ENCODE data around the gene ACSBG1.
A peak's percentile ranks its signal among the peaks of the same experiment; 100 is the strongest.

Gene ACSBG1

DNA sequence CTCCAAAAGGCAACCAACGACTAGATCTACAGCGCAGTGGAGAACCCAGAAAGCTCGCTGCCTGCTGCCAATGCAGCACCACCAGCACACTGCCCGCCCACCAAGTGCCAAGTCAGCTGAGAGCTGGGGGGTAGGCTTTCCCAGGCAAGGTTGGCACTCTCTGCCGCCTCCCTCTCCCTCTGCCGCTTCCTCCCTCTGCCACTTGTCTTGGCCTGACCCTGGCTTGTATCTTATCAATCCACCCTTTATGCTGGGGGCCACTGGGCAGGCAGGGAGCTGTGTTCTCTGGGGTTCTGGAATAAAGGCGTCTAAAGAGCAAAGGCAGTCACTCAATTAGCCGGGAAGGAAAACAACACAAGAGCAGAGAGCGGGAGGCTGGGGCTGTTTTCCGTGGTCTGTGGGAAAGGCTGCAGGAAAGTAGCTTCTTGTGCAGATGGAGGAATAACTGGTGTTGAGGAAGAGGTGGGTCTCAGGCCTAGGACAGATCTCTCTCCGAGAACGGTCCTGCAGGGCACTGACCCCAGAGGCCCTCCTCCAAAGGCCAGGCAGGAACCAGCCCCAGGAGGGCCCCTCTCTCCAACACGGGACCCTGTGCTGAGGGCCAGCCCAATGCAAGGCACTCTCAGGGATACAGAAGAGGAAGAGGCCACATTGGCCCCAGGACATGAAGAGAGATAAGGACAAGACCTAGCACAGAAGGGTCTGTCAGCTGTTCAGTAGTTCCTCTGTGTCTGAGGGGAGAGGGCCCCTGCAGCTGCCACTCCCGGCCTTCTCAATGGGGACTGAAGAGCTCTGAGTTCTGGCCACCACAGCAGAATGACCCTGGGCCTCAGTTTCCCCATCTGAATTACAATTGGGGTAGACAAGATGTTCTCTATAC is 30.8 kb downstream of the ACSBG1 start:
- no peak for DNase-seq (ENCODE audit: low read depth)

DNA sequence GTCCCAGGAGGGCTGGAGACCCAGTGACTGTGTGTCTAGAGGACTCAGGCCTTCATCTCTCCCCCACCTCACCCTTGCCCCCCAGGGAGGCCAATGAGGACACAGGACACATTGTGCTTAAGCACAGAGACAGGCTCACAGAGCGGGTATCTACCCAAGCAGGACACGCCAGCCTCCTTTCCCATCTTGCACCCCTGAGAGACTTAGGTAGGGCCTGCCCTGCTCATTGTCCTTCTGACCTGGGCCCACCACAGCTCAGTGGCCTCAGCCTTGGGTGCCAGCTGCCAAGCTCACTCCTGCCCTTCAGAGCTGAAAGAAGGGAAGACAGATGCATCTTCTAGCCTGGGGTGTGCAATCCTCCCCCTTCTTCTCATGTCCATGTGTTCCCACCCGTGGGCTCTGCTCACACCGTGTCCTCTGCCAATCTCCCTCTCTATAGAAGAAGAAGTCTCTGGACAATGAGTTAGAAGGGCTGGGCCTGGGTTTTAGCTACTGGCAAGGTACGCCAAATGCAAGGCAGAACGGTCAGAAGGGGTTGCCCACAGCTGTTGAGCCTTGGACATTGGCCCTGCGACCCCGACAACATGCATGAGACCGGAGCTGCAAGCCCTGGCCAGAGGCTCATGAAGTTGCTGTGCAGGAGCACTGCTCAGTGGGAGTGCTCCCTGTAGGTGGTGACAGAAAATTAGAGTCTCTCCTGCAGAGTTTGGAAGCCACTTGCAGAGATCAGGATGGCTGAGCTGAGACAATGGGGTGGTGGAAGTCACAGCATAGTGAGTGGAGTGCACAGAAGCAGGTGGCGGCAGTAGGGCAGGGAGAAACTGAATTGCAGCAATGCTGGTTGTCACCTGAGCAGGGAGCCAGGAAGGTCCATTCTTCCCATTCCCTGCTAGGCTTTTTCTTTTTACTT is 32.8 kb downstream of the ACSBG1 start:
- DNase-seq (ENCODE audit: low read depth) = no peak

DNA sequence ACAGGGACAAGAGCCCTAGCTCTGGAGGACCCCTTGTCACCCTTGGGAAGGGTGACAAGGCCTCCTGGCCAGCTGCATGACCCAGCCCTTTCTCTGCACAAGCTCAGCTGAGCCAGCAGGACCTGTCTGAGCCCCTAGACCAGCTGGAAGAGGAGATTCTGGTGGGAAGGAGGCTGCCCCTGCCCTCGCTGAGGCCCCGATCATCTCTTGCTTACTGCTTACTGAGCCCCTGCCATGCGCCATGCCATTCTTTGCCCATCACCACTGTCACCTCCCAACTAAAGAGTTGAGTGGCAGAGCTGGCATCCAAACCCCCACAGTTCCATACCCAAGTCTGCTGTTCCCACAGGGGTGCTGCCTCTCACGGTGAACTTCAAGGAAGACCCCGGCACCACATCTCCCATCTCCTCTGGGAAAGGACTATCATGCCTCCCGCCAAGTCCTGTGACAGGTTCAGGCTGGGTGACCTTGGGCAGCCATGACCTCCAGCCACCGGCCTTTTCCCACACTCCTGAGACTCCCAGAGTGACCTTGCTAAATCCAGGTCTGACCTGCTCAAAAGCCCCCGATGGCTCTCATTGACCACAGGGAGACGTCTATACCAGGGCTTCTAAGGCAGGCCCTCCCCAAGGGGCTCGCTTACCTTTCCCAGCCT is 34.0 kb downstream of the ACSBG1 start:
- no peak for DNase-seq (ENCODE audit: low read depth)

DNA sequence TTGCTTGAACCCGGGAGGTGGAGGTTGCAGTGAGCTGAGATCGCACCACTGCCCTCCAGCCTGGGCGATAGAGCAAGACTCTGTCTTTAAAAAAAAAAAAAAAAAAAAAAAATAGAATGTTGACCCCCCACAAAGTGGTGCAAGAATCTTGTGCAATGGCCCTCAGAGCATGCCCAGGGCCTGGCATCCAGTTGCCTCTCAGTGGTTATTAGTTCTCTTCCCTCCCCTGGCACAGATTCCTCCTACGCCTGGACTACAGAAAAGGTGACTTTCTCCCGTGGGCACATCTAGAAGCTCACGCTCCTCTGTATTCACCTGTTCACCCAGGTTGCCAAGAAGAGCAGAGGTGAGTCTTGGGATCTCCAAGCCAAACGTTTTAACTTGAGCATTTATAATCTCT is 36.7 kb downstream of the ACSBG1 start:
- no peak for DNase-seq (ENCODE audit: low read depth)

DNA sequence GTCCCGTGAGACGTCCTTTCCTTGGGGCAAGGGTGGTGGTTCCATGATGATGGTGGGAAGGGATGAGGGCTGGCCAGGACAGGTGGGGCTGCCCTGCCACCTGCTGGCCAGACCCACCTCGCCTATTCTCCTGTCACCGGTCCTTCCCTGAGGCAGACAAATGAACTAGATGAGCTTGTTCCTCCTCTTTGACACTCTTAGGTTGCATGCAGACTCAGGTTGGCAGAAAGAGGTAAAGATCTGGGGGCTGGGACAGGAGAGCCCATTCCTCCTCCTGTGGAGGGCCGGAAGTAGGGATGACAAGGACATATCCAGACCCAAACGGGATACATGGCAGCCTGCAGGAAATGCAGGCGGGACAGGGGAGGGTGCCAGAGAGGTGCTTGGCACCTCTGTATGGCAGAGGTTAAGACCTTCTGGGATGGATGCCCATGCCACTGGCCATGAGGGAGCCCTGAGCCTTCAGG is 38.6 kb downstream of the ACSBG1 start:
- peak; percentile 29 for DNase-seq (ENCODE audit: low read depth)

DNA sequence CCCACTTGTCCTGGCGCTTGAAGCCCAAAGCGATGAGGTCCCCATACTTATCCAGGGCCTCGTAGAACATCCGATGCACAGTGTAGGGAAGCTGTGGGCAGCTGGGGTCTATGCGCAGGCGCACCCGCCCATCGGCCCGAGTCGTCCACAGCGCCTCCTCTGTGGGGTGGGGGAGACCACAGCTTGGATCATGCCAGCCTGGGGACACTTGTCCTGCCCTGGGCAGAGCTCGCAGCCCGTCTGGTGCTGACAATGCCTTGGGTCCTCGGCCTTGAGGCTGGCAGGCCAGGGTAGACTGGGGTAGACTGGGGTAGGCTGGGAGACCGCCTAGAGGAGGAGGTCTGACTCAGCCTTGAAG is 39.8 kb downstream of the ACSBG1 start:
- no peak for DNase-seq (ENCODE audit: low read depth)

DNA sequence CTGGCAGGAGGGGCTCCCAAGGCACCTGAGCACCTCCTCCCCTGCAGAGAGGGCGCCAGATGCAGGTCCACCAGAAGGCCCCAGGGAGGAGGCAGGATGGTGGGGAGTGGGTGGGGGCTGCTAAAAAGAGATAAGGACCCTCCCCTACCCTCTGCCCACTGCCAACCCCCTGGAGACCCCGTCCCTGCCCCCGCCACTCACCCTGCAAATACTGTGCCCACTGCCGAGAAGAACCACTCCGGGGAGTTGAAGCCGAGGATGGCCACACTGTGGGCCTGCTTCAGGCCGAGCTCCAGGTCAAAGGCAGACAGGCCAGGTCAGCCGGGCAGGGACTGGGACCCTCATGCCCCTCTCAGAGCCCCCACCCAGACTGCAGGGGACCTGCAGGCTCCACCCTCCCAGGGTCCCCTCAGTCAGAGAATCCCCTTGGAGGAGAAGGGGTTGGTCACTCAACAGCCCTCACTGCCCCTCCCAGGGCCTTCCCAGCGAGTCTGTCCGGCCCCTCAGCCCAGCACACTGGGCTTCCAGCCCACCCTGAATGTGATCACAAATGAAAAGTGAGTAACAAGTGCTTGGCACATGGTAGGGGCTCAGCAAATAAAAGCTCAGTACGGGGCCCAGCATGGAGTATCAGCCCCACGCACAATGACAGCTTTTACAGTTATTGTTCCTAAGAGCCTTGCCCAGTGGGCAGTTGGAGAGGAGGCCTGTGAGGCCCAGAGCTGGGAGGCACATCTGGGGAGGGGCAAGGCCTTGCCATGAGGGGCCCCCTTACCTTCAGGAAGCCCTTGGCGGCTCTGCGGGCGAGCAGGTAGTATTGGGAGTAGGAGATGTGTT is 40.4 kb downstream of the ACSBG1 start:
- no peak for DNase-seq (ENCODE audit: low read depth)

DNA sequence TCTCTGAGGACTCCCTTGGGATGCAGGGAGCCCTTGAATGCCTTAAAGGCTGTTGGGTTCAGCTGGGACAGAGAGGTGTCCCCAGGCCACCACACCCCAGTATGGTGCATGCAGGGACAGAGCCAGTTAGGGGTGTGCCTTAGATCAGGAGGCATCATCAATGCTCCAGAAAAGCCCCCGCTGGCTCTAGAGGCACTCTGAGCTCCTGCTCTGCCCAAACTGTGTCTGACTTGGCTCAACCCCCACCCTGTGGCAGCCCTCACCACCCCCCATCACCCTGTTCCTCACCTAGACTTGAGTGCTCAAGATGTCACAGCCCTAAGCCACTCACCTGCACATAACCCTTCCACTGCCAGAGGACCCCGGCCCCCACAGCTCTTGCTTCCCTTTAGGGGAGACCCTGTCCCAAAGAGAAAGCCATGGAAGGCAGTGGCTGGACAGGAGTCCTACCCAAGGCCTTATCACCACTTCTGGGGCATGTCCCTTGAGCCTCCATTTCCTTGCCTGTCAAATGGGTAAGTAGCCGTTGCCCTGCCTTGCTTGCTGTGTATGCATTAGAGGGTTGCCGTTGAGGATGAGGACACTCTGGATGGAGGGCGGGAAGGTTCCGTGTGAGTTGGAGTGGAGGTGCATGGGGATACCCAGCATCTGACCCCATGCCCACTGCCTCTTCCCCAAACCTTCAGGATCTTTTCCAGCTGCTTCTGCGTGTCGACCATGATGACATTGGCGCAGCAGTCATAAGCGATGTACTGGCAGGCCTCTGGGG is 41.4 kb downstream of the ACSBG1 start:
- no peak for DNase-seq (ENCODE audit: low read depth)

DNA sequence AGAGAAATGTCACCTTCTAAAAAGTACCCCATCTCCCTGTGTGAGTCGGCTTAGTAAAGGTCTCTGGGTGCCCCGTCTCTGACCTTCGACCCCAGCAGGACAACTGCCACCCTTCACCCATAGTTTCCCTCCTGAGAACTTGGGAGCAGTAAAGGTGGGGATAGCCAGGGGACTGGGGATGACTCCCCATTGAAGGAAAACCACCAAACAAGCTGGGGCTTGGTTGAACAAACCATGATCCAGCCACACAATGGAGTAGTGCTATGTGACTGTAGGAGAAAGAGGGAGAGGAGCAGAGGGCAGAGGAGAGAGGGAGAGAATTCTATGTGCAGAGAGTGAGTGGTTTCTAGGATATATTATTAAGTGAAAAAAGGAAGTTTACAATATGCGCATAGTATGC is 51.5 kb downstream of the ACSBG1 start:
- no peak for DNase-seq (ENCODE audit: low read depth)

DNA sequence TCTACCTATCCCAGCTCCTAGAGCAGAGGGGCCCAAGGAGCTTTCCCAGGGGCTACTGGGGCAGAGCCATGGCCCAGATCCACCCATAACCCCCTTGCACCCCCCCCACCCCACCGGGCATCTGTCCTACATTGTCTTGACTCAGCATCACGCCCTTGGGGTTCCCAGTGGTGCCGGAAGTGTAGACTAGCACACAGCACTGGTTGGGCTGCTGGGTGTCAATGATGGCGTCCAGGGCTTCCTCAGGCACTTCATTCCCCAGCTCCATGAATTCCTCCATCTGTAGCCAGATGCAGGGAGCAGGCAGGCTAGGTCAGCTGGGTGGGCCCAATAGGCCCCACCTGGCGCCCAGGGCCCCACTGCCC is 52.0 kb downstream of the ACSBG1 start:
- DNase-seq (ENCODE audit: low read depth) = no peak

DNA sequence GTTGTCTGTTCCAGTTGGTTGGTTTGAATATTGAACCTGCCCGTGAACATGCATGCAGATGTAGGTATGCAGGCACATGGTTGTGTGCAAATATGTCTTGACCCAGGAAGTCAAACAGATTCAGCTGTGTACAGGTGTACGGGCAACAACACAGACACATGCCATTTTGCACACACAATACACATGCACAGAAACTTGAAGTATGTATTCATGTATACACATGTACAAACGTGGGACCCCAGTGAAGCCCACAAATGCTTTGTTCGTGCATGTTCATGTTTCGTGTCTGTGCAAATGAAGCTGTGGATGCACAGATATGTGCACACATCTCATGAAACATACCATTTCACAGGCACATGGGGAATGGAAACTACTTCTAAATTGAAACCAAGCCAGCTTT is 54.5 kb downstream of the ACSBG1 start:
- DNase-seq (ENCODE audit: low read depth) = no peak

DNA sequence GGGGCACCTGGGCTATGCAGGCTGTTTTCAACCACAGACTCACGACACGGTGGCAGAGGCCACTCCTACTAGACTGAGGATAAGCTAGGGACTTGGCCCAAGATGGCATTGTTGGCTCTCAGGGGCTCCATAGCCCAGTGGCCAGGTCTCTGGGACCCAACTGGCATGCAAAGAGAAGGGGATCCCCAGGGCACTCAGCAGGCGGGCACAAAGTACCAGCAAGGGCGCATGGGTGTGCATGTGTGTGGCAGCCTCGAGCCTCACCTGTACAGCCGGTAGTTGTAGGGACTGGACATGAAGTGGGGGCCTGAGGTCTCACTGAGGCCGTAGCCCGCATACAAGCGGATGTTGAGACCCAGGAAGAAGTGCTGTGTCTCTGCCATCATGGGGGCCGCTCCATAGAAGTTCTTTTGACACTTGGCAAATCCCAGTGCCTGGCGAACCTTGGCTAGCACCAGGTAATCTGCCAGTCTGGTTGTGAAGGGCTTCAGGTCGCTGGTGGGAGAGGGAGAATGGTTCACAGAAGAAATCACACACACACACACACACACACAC is 55.0 kb downstream of the ACSBG1 start:
- DNase-seq (ENCODE audit: low read depth) = no peak

DNA sequence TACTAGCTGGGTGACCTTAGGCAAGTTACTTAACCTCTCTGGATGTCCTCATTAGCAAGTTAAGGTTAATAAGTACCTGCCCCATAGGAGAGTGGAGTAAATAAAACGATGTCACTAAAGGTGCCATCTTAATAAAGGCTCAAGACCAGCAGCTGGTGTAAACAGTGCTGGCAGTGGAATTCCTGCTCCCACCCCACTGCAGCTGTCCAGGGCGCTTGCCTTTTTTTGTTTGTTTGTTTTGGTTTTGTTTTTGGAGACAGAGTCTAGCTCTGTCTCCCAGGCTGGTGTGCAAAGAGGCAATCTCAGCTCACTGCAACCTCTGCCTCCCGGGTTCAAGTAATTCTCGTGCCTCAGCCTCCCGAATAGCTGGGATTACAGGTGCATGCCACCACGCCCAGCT is 56.3 kb downstream of the ACSBG1 start:
- no peak for DNase-seq (ENCODE audit: low read depth)

DNA sequence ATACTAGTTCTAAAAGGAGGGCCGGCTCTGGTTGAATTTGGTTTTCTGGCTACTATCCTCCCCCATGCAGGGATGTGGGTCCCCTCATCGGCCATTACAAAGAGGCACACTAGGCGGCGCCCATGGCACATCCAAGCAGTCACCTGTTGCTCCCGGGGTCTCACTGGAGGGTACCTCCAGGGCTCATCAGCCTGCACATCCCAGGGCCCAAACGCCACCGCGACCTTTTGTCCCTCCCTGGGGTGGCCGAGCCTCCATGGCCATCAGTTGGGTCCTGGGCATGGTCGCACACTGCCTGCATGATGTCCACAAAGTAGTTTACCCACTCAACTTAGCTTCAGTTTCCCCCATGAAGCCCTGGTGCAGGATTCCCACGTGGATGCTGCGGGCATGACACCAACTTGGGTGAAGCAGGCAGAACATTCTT is 56.9 kb downstream of the ACSBG1 start:
- DNase-seq (ENCODE audit: low read depth) = no peak

DNA sequence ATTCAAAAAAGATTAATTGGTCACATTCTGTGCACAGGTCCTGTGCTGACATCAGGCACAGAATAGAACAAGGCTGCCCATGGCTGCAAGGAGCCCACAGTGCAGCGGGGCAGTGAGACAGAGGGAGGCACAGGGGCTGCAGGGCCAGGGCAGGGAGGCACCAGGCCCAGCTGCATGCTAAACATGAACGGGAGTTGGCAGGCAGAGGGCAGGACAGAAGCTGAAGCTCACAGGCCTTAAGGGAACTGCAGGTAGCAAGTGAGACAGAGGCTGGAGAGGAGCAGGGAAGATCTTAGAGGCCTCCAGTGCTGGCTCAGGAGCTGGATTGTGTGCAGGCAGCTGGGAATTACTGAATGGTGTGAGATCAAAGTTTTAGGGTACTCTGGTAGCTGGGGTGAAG is 59.0 kb downstream of the ACSBG1 start:
- DNase-seq (ENCODE audit: low read depth) = no peak

DNA sequence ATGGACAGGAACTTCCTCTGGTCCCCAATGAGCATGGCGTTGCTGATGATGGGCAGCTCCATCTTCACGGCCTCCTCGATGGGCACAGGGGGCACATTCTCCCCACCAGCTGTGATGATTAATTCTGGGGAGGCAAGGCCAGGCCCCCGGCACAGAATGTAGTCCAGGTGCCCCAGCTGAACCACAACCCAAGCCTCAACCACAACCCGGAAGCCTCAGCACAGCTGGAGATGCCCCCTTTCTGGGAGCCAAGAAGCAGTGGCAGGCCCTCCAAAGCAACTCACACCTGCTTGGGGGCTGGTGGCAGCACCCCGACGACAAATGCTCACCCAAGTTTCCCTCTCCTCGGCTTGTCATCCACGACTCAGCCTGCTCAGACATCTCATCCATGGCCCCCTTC is 60.0 kb downstream of the ACSBG1 start:
- no peak for DNase-seq (ENCODE audit: low read depth)

DNA sequence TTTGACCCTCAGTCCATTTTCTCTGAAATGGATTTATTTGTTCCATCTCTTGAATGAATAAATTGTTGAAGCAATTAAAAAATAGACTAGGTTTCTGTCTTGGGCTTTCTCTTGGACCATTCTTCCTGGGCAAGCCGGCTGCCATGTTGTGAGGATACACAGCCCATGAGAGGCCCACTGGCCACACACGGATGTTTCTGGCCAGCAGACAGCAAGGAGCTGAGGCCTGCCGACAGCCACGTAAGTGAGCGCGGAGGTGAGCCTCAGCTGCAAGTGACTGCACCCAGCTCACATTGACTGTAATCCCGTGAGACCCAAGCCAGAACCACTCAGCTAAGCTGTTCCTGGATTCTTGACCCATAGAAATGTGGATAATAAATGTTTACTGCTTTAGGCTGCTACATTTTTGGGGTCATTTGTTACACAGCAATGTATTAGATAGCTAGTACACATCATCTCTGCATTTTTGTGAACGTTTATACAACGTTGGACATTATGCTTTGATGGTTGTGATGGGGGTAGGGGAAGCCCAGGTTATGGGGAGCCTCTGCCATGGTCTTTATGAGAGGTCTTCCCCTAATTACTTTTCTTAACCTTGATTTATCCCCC is 62.4 kb downstream of the ACSBG1 start:
- no peak for DNase-seq (ENCODE audit: low read depth)

DNA sequence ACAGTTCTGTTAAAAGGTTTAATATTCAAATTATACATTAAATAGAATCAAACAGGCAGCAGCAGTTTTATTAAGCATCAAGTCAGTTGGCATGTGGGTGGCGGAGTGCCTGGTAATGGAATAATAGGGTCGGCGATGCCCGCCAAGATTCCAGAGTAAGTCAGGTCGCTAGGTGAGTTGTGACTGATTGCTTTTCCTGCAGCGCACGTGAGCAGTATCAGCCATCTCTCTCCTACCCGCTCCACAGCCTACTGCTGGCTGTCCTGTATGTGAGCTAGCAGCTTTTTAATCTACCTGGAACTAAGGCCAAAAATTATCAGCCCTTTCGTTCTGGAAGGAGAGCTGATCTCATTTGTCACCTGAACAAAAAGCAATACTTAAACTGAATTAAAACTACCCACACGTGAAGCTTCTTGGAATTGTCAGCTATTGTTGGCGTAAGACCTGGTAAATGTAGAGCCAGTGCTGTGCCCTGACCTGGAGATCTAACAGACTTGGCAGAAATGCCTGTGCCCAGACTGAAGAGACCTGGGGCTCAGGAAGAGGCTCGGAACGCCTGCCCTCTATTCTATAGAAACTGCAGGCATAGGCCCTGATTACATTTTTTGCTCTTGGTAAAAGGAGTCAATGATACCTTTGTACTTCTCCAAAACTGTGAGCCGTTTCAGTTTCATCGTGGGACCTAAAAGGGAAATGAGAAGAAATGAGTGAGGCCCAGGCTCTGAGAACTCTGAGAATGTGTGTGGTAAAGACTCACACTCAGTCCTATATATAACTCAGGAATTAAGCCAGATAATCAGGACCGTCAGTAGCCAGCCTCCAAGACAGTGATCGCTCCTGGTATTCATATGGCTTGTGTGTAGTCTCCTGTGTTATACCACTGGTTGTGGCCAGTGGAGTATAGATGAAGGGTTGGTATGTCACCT is 63.3 kb downstream of the ACSBG1 start:
- no peak for DNase-seq (ENCODE audit: low read depth)

DNA sequence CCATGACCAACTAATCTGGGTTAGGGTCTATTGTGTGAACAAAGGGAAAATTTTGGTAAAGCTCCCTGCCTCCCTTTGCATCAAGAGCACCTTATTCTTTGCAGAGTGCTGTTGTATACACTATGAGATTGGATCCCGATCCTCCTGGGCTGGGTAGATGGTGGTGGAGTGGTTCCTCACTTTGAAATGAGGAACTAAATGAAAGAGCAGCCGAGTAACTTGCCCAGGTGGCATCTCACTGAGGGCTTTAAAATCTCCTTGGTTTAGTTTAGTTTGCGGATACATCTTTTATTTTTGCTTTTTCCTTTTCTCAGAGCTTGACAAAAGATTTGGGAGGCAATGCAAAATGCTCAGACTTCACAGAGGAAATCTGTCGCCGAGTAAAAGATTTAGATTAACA is 65.8 kb downstream of the ACSBG1 start:
- DNase-seq (ENCODE audit: low read depth) = no peak
